Fibroblast of lung (primary cell): ENCODE measurements around the gene WNT5B.

Source experiments
- CTCF ChIP-seq, 2 donors: IDR thresholded peaks in 1 of 2; conservative IDR thresholded peaks in 1 of 2; 1 replicate in 1 of 2; 2 replicates in 1 of 2; pipeline ENCODE4 v1.5.1; 2011 to 2012; ENCODE audit warnings: low read length in 2 of 2, control low read depth in 1 of 2, inconsistent platforms in 1 of 2, low read depth in 1 of 2, mild to moderate bottlenecking in 1 of 2
- EZH2 ChIP-seq: IDR thresholded peaks from 2 replicates; pipeline ENCODE4 v1.5.1; 2012; ENCODE audit warnings: low read length, control low read depth, mild to moderate bottlenecking; ENCODE audit errors: missing control alignments

- TF ChIP-seq CTCF (conservative IDR thresholded peaks at IDR 0.05 in 1 of 2, IDR thresholded peaks at IDR 0.05 in 1 of 2; ENCODE audit: low read depth in 1 of 2, low read length in 2 of 2) (no peak), EZH2 (no peak)
Observed at GRCh38 chr12:1580526-1580925, 48.5 kb upstream of the WNT5B start.
